CD4-positive, CD25-positive, alpha-beta regulatory T cell (primary cell): ENCODE data around the gene GRK4. TPM values are rescaled to one million over a fixed set of nuclear protein-coding genes. Genes with fewer than 3 reads are reported as not detected.
"Not testable (repeated sequence)": the region's sequence is repeated elsewhere in the genome, so short reads cannot be mapped to it uniquely, and the experiment has no call there.

Source experiments
- ATAC-seq, 2 donors: fragments of 150-1000 bp; cut with Tn5 transposase; one replicate each; pipeline ENCODE4 v1.10.0; 2021; ENCODE audit warnings: low read depth in 2 of 2, moderate number of reproducible peaks in 2 of 2, moderate library complexity in 1 of 2
- DNase-seq, 3 donors: peaks; one replicate each; pipeline versions ENCODE4 v3.0.0 to v3.0.0-alpha.2; 2012 to 2022; ENCODE audit warnings: mixed read lengths in 1 of 3
- H3K27ac ChIP-seq: one replicate; pipeline ENCODE4 v1.7.0; 2013; ENCODE audit warnings: mild to moderate bottlenecking, low read length; ENCODE audit not compliant: insufficient read depth, poor library complexity, severe bottlenecking
- H3K27me3 ChIP-seq: one replicate; pipeline ENCODE4 v1.7.0; 2013; ENCODE audit warnings: low read length; ENCODE audit not compliant: control insufficient read depth, insufficient read depth
- H3K36me3 ChIP-seq: one replicate; pipeline ENCODE4 v1.7.0; 2013; ENCODE audit warnings: mild to moderate bottlenecking, low read length, moderate library complexity; ENCODE audit not compliant: control insufficient read depth, insufficient read depth
- H3K4me1 ChIP-seq: 2 replicates; pipeline ENCODE4 v1.7.0; 2013; ENCODE audit warnings: mild to moderate bottlenecking, low read length; ENCODE audit not compliant: insufficient read depth, control insufficient read depth, poor library complexity, severe bottlenecking
- H3K4me3 ChIP-seq: one replicate; pipeline ENCODE4 v1.7.0; 2013; ENCODE audit warnings: low read depth, mild to moderate bottlenecking, low read length, moderate library complexity
- H3K9me3 ChIP-seq, 2 experiments: 1 replicate in 1 of 2; 2 replicates in 1 of 2; pipeline ENCODE4 v1.7.0; 2013; ENCODE audit warnings: low read length in 2 of 2, mild to moderate bottlenecking in 1 of 2, moderate library complexity in 1 of 2; ENCODE audit not compliant: control insufficient read depth in 2 of 2
- H3K27ac Mint-ChIP-seq, 3 donors: one replicate each; pipeline ENCODE4 v1.8.0; 2020 to 2022; ENCODE audit warnings: mild to moderate bottlenecking in 3 of 3, mixed read lengths in 3 of 3, moderate library complexity in 2 of 3
- H3K27me3 Mint-ChIP-seq: one replicate; pipeline ENCODE4 v1.8.0; 2022; ENCODE audit warnings: mild to moderate bottlenecking, mixed read lengths
- H3K36me3 Mint-ChIP-seq: one replicate; pipeline ENCODE4 v1.8.0; 2020; ENCODE audit warnings: mixed read lengths
- H3K4me1 Mint-ChIP-seq, 4 donors: one replicate each; pipeline ENCODE4 v1.8.0; 2020 to 2022; ENCODE audit warnings: mixed read lengths in 4 of 4, mild to moderate bottlenecking in 1 of 4
- H3K4me3 Mint-ChIP-seq, 4 donors: one replicate each; pipeline ENCODE4 v1.8.0; 2020 to 2022; ENCODE audit warnings: mild to moderate bottlenecking in 4 of 4, mixed read lengths in 4 of 4, moderate library complexity in 3 of 4
- H3K9me3 Mint-ChIP-seq, 7 donors: one replicate each; pipeline ENCODE4 v1.8.0; 2020 to 2022; ENCODE audit warnings: mixed read lengths in 7 of 7, mild to moderate bottlenecking in 3 of 7, moderate library complexity in 2 of 7
- polyA plus RNA-seq, 4 donors: library from polyadenylated mRNA; unstranded; fragments of 300-500 nt; fragmentation: Illumina TruSeq; gene quantifications; one replicate each; pipeline ENCODE4 v1.2.3, GENCODE V29; 2021
- total RNA-seq: library from RNA; stranded (reverse); gene quantifications from one replicate; pipeline ENCODE4 v1.2.3, GENCODE V29; 2022

GRK4 gene
- total and polyA plus RNA-seq, 5 donors from 2014 or later: 0.64 to 2.8 (median 1.2) TPM

DNA sequence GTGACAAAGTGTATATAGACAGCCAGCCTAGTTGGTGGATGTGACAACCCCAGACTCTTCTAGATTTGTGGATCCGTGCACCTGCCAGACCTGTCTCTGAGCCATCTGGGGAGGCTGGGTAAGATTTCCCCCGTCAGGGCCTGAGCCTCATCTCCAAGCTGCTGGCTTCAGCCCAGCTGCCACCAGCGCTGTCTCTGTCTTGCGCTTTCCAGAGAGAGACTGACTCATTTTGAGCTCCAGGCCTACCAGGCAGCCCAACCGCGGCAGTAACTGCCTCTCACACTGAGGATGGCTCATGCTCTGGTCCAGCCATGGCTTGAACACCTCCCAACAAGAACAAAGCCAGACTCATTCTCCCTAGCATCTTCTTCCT, 26.6 kb upstream of the GRK4 start:
- Mint-ChIP-seq H3K9me3 (no peaks in the 10 kb centered on the region), H3K4me3 (peak overlapping the region; percentile 88 to 97 (median 90)), H3K4me1 (peaks cover 4 to 51% (median 29%) of the 10 kb centered on the region in 4 donors), H3K27ac (peak overlapping the region; percentile 71 to 90 (median 90)), H3K36me3 (peaks cover 11% of the 10 kb centered on the region), H3K27me3 (peaks cover 5% of the 10 kb centered on the region)
- peak overlapping the region; percentile 86 for H3K4me3 ChIP-seq
- peaks cover 37% of the 10 kb centered on the region for H3K36me3 ChIP-seq
- H3K27ac ChIP-seq: peak overlapping the region; percentile 89
- DNase-seq: peak in 1 of 3 donors; percentile 52
- no peaks in the 10 kb centered on the region for H3K27me3 ChIP-seq
- peaks cover 52% of the 10 kb centered on the region for H3K4me1 ChIP-seq
- no peaks in the 10 kb centered on the region for H3K9me3 ChIP-seq
- ATAC-seq: no peak

DNA sequence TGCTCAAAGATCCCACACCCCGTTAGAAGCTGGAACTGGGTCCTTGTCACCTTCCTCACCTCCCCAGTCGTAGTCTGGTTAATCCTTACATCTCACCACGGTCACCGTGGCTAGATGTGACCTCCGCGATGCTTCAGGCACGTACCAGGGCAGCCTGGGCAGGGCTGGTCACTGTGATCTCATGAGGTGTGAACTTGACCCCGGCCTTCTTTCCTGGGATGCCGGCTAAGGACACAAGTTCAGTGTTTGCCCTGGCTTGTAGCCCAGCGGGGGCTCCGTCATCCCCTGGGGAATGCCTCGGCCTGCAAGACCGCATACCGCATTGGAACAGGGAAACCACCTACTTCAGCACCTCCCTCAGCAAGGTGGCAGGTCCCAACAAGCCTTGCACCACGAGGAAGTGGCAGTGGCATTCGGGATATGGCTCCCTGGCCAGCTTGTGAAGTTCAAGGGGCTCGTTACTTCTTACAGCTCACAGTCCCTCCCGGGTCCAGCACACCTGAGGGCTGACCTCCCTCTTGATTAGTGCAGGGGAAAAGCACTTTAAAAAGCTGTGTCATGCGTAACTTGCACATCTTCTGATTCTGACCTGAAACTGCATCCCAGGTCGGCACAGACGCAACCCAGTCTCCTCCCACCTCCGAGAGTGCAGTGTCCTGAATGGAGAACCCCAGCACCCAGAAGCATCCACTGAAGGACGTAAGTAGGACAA, 26.1 kb upstream of the GRK4 start:
- Mint-ChIP-seq H3K27ac (peak overlapping the region; percentile 74 to 90 (median 90)), H3K9me3 (no peaks in the 10 kb centered on the region), H3K4me1 (peaks cover 4 to 46% (median 25%) of the 10 kb centered on the region in 4 donors), H3K36me3 (peaks cover 13% of the 10 kb centered on the region), H3K4me3 (peak overlapping the region; percentile 88 to 97 (median 90)), H3K27me3 (peaks cover 5% of the 10 kb centered on the region)
- H3K4me1 ChIP-seq: peaks cover 46% of the 10 kb centered on the region
- peak overlapping the region; percentile 86 for H3K4me3 ChIP-seq
- H3K9me3 ChIP-seq: no peaks in the 10 kb centered on the region
- H3K27ac ChIP-seq: peak overlapping the region; percentile 89
- ATAC-seq: no peak
- H3K36me3 ChIP-seq: peaks cover 42% of the 10 kb centered on the region
- H3K27me3 ChIP-seq: no peaks in the 10 kb centered on the region
- no peak for DNase-seq

- Mint-ChIP-seq H3K36me3 (peaks cover 16% of the 10 kb centered on the region), H3K4me1 (peaks cover 4 to 39% (median 26%) of the 10 kb centered on the region in 4 donors), H3K4me3 (peak overlapping the region in 2 of 4 donors; percentile 38 to 97), H3K27me3 (peaks cover 5% of the 10 kb centered on the region), H3K27ac (no peak overlapping the region), H3K9me3 (no peaks in the 10 kb centered on the region)
- H3K27me3 ChIP-seq: no peaks in the 10 kb centered on the region
- H3K36me3 ChIP-seq: peaks cover 48% of the 10 kb centered on the region
- peaks cover 40% of the 10 kb centered on the region for H3K4me1 ChIP-seq
- H3K4me3 ChIP-seq: no peak overlapping the region
- DNase-seq: no peak
- H3K9me3 ChIP-seq: no peaks in the 10 kb centered on the region
- H3K27ac ChIP-seq: peak overlapping the region; percentile 89
- no peak for ATAC-seq
Observed at GRCh38 chr4:2937986-2938385, 25.4 kb upstream of the GRK4 start.

- peaks cover 16% of the 10 kb centered on the region for H3K36me3 Mint-ChIP-seq
- H3K27me3 Mint-ChIP-seq, H3K27me3 ChIP-seq, H3K4me3 ChIP-seq, H3K9me3 Mint-ChIP-seq, H3K27ac ChIP-seq, DNase-seq, H3K27ac Mint-ChIP-seq, H3K9me3 ChIP-seq, ATAC-seq: not testable (repeated sequence)
- H3K36me3 ChIP-seq: peaks cover 52% of the 10 kb centered on the region
- peaks cover 4 to 35% (median 22%) of the 10 kb centered on the region in 4 donors for H3K4me1 Mint-ChIP-seq
- peak overlapping the region in 2 of 4 donors; percentile 10 to 97 for H3K4me3 Mint-ChIP-seq
- peaks cover 35% of the 10 kb centered on the region for H3K4me1 ChIP-seq
Observed at GRCh38 chr4:2938411-2938810, 25.0 kb upstream of the GRK4 start.

DNA sequence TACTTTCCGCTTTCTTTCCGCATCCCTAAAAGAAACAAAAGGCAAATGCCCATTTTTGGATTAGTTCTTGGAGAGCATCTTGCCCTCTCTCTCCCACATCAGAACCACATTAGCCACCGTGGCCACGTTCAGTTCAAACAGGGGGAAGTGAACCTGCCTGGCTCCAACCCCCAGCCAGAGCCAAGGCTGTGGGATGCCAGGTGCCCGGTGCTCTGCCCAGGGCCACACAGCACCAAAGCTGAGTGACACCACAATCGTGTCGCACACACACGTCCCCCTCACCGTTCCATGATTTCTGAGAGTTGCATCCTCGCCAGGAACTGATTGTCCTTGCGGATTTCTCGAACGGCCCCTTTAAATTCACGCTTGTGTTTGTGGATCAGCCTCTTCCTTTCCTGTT, 24.5 kb upstream of the GRK4 start:
- peaks cover 4 to 33% (median 22%) of the 10 kb centered on the region in 4 donors for H3K4me1 Mint-ChIP-seq
- H3K9me3 ChIP-seq: no peaks in the 10 kb centered on the region
- DNase-seq: no peak
- peaks cover 5% of the 10 kb centered on the region for H3K27me3 Mint-ChIP-seq
- H3K4me1 ChIP-seq: peaks cover 30% of the 10 kb centered on the region
- H3K4me3 Mint-ChIP-seq: peak overlapping the region; percentile 29 to 68 (median 40)
- no peak overlapping the region for H3K27ac ChIP-seq
- H3K36me3 ChIP-seq: peaks cover 57% of the 10 kb centered on the region
- peaks cover 16% of the 10 kb centered on the region for H3K36me3 Mint-ChIP-seq
- ATAC-seq: no peak
- no peaks in the 10 kb centered on the region for H3K9me3 Mint-ChIP-seq
- H3K4me3 ChIP-seq: no peak overlapping the region
- H3K27ac Mint-ChIP-seq: no peak overlapping the region
- no peaks in the 10 kb centered on the region for H3K27me3 ChIP-seq

GRCh38 chr4:2939383-2940243, 23.8 kb upstream of the GRK4 start:
- no peak for DNase-seq
- Histone ChIP-seq H3K9me3 (no peaks in the 10 kb centered on the region), H3K4me3 (no peak overlapping the region), H3K27ac (no peak overlapping the region), H3K27me3 (no peaks in the 10 kb centered on the region), H3K36me3 (peaks cover 62% of the 10 kb centered on the region), H3K4me1 (peaks cover 29% of the 10 kb centered on the region)
- Mint-ChIP-seq H3K27ac (no peak overlapping the region), H3K36me3 (peaks cover 16% of the 10 kb centered on the region), H3K4me3 (peak overlapping the region in 2 of 4 donors; percentile 44 to 68), H3K27me3 (peaks cover 5% of the 10 kb centered on the region), H3K4me1 (peaks cover 4 to 33% (median 22%) of the 10 kb centered on the region in 4 donors), H3K9me3 (no peaks in the 10 kb centered on the region)
- no peak for ATAC-seq

DNA sequence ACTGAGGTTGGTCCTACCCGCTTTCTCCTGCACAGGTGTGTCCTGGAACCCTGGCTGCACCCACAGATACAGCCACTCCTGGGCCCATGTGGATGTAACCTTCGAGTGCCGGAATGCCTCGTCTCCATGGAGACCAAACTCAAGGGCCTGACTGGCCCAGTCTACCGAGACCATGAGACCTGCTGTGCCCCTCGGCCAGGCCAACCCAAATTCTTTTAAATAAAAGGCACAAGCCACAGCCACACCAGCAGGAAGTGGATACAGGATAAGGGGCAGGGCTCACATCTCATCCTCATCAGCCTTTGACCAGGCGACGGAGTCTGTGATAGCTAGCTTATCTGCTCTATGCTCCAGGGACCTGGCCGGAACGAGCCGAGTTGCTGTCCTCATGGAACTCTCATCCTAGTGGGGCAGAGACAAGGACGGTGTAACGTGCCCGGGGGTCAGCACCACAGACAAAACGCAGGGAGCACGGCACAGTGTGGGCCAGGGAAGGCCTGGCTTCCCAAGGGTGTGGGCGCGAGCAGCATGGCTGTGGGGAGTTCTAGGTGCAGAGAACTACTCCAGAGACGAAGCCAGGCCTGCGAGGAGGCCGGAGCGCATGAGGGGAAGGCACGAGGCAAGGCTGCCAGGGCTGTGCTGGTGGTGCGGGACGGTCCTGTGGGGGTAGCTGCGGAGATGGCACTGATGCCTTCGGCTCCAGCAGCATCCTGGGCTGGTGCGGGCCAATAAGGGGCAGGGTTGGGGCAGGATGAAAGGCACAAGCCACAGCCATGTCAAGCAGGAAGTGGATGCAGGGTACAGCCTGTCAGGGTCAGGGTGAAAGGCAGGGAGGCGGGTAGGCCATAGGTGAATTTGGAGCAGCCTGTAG, 22.9 kb upstream of the GRK4 start:
- H3K36me3 ChIP-seq: peaks cover 71% of the 10 kb centered on the region
- DNase-seq (no peak), ATAC-seq (no peak)
- H3K4me1 Mint-ChIP-seq: peaks cover 4 to 31% (median 21%) of the 10 kb centered on the region in 4 donors
- peak overlapping the region in 2 of 4 donors; percentile 18 to 35 for H3K4me3 Mint-ChIP-seq
- no peak overlapping the region for H3K4me3 ChIP-seq
- H3K9me3 Mint-ChIP-seq: no peaks in the 10 kb centered on the region
- no peaks in the 10 kb centered on the region for H3K27me3 ChIP-seq
- peaks cover 5% of the 10 kb centered on the region for H3K27me3 Mint-ChIP-seq
- no peaks in the 10 kb centered on the region for H3K9me3 ChIP-seq
- no peak overlapping the region for H3K27ac ChIP-seq
- H3K36me3 Mint-ChIP-seq: peaks cover 19% of the 10 kb centered on the region
- H3K4me1 ChIP-seq: peaks cover 25% of the 10 kb centered on the region
- peak overlapping the region in 1 of 3 donors; percentile 26 for H3K27ac Mint-ChIP-seq
